ENCODE results near the gene GHRL.

GHRL gene

DNA sequence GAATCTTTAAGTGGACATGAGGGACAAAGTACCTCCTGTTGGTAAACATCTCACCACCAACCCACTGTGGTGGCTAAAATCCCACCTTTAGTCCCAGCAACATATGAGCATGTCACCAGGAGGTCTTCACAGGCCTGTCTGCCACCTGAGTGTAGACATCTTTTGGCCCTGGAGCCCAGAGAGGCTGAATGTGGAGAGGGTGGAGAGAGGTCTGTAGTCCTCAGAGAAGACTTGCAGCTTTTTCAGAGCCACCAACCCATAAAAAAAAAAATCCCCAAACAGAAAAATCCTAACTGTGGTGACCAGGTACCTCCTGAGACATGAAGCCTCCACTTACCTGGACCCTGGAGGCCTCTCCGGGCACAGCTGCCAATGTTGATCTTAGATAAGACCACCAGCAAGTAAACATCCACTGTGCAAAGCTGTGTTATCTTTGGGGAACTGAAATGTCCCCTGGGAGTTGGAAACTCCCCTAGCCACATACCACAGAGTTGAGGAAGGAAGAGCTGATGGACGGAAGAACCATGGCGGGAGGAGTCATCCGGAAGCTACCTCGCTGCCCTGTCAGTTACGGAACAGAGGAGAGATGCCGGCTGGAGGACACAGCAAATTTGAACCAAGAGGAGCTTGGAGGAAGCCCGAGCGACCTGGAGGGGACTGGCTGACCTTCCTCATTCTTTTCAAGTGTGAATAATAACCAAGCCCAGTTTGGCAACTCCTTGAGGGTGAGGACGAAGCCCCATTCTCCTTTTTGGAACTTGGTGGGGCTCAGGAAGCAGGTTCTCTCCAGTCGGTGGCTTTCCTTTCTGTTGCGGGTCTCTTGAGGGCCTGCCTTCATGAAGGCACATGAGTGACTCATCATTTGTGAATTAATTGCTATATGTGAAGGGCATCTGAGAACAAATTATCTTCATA is at the start of gene GHRL:
TSS of gene GHRL (minus strand) at position 443 of the 915 bp plus-strand sequence. CDS start 2,767 bp downstream, outside the sequence.
- DNase-seq, result no peak

DNA sequence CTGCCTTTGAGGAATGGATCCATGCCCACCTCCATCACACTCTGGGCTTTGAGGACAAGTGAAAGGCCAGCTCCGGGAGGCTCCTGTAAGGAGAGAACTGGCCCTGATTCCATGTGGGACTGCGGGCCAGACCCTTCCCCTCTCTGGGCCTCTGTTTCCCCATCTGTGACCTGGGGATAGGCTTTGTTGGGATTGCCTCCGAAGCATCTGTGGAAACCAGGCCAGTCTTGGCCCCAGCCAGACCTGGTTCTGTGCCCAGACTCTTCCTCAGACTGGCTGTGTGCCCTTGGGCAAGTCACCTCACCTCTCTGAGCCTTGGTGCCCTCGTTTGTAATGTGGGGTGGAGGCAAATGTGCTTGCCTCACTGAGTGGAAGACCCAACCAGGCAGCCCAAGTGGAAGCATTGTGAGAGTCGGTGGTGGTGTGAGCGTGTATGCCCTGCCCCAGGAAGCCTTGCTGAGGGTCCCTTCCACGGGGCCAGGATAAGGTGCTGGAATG is 49.2 kb upstream of the GHRL start:
- DNase-seq, result no peak

- DNase-seq, result no peak
Observed at GRCh38 chr3:10340476-10340875, 47.7 kb upstream of the GHRL start.

DNA sequence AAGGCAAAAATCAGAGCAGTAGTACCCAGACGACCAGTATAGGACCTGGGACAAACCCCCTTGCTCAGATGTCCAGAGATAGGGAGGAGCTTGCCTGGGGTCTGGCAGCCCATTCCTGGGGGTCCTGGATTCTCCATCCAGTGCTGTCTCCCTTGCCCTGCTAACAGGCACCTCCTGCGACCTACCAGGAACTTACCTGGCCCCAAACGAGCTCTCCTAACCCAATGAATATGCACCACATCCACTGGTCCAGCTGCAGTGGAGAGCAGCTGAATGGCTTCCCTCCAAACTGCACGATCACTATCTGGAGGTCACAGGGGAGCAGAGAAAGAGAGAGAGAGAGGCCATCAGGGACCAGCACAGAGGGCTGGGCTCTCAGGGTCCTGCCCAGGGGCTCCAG is 47.3 kb upstream of the GHRL start:
- no peak for DNase-seq

GRCh38 chr3:10339376-10339955 is 46.7 kb upstream of the GHRL start:
- no peak for DNase-seq

GRCh38 chr3:10338591-10339353 is 46.0 kb upstream of the GHRL start:
- no peak for DNase-seq

DNA sequence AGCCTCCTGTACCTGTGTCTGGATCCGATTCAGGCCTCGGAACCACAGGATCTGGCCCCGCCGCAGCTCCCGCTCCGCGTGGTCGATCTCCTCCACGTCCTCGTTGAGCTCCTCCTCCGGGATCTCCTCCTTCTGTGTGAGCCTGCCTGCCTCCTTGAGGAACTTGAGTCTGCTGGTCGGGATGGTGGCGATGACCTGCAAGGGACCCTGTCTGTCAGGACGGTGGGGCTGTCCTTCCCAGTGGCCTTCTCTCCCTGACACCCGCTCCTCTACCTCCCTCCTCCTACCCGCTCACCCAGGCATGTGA is 45.4 kb upstream of the GHRL start:
- DNase-seq, result no peak

GRCh38 chr3:10337323-10338163 is 44.8 kb upstream of the GHRL start:
- DNase-seq, result peak; percentile 34

DNA sequence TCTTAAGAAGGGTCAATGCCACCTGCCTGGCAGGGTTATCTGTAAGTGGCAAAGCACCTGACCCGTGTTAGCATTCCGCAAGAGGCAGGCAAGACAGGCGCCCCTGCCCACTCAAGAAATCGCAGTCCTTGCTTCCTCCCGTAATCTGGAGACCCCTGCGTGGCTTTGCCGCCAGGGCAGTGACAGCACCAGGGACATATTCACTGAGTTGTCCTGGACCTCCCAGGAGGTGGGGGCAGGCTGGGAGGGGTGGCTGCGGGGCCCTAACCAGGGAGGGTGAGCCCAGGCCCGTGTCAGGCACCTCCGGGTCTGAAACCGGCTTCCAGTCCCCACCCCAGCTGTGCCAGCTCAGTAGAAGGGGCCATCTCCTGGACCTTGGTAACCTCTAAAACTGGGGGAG is 44.0 kb upstream of the GHRL start:
- no peak for DNase-seq

GRCh38 chr3:10335871-10336622 is 43.3 kb upstream of the GHRL start:
- no peak for DNase-seq

DNA sequence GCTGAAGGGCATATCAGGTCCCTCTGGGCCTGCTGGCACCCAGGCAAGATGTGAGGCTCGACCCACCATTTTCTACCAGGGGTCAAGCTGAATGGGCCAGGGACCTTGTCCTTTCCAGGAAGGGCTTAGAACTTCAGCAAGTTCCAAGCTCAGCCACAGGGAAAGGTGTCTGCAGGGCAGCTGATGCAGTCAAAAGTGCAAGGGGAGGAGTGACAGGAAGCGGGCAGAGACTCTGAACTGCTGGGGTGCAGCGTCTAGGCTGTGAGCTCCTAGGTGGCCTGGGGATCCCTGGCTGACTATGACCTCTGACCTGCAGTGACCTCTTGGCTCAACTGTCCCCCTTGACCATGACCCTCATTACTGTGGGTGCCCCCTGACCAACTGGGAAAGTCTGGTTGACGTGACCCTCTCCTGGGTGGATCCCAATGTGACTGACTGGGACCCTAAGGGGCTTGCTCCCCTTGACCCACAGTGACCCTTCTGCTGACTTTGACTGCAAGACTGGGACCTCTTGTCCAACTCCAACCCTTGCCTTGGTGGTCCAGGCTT is 42.5 kb upstream of the GHRL start:
- DNase-seq, result no peak

DNA sequence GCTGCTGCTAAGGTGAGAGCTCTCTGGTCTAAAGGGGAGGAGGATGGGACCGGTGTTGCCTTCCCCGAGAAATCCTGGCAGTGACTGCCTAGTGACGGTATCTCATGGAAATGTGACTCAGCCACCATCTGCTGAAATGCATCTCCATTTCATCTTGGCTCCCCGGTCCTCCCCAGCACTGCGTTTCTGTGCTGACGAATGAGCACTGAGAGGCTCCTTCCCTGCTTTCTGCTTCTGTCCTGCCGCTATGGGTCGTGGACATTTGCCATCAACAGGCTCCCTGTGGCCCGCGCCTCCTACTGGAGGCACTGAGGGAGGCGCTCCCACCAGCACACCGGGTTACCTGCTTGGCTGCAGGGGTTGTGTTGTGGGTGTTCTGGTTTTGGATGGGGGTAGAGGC is 41.7 kb upstream of the GHRL start:
- no peak for DNase-seq

GRCh38 chr3:10334042-10334441 is 41.3 kb upstream of the GHRL start:
- no peak for DNase-seq

- no peak for DNase-seq
Observed at GRCh38 chr3:10333349-10333650, 40.6 kb upstream of the GHRL start.

DNA sequence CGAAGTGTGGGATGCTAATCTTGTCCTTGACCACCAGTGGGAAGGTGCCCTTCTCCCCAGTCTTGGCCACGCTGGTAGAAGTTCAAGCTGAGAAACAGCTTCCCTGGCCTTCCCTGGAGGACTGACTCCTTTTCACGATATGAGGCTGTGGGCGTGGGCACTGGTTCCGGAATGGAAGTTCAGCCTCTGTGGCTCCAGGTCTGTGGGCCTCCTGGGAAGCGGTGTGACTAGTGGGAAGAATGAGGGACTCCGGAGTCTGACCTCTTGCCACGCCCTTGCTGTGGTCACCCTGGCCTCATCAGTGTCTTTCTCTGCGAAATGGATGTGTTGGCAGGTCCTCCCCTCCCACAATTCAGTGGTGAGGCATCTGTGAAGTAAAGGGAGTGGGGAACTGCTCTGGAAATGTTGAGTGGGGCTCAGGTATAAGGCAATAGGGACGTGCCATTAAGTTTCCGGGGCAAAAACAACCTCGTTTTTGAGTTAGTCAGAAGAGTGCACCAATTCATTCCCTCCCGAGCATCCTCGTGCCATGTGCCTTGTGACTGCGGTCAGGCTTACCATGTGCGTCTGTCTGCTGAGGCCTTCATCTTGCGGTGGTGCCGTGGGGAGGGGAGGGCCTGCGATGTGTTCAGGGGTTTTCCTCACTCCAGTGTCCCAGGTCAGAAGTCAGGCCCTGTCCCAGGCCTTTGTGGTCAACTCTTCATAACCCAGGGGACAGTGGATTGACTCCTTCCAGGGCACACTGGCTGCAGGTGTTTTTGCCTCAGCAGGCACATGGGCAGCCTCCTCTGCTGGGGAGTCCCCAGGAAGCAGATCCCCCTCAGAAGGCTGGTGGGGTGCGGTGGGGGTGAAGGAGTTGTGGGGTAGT is 40.0 kb upstream of the GHRL start:
- DNase-seq, result no peak

GRCh38 chr3:10331320-10331719 is 38.6 kb upstream of the GHRL start:
- no peak for DNase-seq

DNA sequence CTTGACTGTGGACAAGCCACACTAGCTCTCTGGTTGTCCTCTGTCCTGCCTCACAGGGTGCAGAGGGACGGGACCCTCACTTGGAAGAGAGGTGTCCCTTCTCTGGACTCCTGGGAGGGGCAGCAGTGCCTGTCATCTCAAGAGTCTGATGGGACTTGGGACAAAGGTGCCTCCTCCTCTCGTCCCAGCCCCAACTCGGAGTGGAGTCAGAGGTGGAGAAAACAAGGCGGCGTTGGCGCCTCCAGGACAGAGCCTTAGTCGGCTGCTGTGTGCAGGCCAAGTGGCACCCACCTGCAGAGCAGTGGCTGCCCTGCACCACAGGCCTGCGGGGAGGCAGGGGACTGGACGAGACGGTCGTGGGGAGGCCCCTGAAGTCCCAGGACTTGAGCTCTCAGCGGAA is 37.6 kb upstream of the GHRL start:
- no peak for DNase-seq

- no peak for DNase-seq
Observed at GRCh38 chr3:10329495-10330015, 36.8 kb upstream of the GHRL start.

- no peak for DNase-seq
Observed at GRCh38 chr3:10328460-10329071, 35.8 kb upstream of the GHRL start.

DNA sequence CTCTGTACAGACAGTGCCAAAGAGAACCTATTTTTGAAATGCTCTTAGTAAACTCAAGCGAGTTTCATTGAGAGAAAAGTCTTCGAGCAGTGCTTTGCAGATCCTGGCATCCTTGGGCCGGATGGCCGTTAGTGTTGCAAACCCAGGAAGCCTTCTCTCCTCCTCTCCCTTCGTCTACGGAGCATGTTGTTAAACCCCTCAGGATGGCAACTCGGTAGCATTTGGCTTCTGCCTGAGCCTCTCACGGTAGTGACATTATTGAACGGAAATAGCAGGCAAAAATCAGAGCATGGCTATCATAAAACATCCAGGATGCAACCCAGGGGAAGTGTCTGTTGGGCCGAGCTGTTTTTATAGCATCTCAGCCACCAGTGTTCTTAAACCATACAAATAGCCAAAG is 34.8 kb upstream of the GHRL start:
- no peak for DNase-seq

Measured in DMS79 (cell line).